Measurements from ENCODE around the gene PAQR3.
"Not testable (repeated sequence)": the region's sequence is repeated elsewhere in the genome, so short reads cannot be mapped to it uniquely, and the experiment has no call there.

Gene PAQR3

DNA sequence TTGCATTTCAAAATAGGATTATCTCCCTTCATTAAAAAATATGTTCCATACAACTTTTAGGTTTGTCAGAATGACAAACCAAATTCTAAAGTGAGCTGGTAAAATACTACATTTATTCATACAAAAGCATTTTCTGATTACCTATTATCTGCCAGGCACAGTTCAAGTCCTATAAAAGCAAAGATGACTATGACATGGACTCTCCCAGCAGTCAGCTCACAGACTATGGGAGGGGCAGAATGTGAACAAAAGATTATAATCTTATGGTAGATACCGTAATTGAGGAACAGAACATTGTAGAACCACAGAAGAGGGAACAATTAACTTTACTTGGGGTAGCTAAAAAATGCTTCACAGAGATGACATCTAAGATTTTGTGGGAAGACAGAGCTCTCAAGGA lies 12.4 kb downstream of the PAQR3 start:
- no peak for DNase-seq

- no peak for DNase-seq
Observed at GRCh38 chr4:78923464-78924312, 15.6 kb downstream of the PAQR3 start.

DNA sequence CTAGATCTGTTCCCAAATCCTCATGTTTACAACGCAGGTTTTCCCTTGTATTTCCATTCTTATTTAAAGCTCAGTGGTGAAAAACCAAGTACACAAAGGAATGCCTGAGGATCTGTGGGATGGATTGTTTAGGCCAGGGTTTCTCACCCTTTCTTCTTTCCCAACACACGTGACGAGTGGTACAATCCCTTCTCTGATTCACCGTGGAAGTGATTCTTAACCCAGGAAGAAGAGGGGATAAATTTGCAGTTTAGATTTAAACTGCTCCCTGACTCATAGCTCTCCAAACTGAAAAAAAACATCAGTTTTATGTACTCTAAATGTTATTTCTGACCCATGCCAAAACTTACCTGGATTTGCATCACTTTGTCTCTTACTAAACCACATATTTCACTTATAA lies 17.0 kb downstream of the PAQR3 start:
- no peak for DNase-seq

- DNase-seq, result no peak
Observed at GRCh38 chr4:78910612-78911011, 28.6 kb downstream of the PAQR3 start.

- DNase-seq, result not testable (repeated sequence)
Observed at GRCh38 chr4:78908974-78909373, 30.3 kb downstream of the PAQR3 start.

GRCh38 chr4:78907638-78908037 lies 31.6 kb downstream of the PAQR3 start:
- no peak for DNase-seq

GRCh38 chr4:78904143-78904542 lies 35.1 kb downstream of the PAQR3 start:
- DNase-seq, result no peak

GRCh38 chr4:78902298-78902697 lies 36.9 kb downstream of the PAQR3 start:
- DNase-seq, result no peak

- DNase-seq, result no peak
Observed at GRCh38 chr4:78901882-78902281, 37.4 kb downstream of the PAQR3 start.

- DNase-seq, result no peak
Observed at GRCh38 chr4:78899302-78899701, 39.9 kb downstream of the PAQR3 start.

DNA sequence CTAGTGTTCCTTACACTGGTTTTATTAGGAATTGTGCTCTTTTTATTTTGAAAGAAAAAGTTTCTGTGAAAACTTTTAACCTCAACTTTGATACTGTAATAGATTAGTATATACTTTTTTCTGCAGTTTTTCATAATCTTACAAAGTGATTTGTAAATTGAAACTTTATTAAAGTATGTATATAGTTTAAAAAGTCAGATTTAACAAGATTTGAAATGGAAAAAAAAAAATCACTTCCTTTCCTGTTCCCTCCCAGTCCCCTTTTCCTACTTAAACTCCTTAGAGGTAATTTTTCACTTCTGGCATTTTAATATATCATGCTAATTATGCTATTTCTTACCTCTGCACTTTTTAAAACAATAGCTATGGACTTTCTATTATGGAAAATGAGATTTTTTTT lies 49.3 kb downstream of the PAQR3 start:
- no peak for DNase-seq

DNA sequence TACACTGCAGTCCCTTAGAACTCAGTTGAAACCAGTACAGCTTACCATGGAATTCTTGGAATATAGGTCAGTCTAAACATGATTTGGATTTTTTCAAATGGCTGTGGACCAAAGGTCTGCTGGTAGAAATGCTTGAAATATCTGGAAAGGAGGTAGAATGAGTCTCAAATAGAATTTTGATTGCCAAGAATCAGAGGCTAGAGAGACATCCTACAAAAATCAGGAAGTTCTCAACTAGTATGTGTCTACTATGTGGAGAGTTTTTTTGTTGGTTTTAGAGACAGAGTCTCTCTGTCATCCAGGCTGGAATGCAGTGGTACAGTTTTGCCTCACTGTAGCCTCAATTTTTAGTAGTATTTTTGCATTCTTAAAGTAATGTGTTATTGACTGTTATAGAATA lies 53.6 kb downstream of the PAQR3 start:
- DNase-seq, result no peak

DNA sequence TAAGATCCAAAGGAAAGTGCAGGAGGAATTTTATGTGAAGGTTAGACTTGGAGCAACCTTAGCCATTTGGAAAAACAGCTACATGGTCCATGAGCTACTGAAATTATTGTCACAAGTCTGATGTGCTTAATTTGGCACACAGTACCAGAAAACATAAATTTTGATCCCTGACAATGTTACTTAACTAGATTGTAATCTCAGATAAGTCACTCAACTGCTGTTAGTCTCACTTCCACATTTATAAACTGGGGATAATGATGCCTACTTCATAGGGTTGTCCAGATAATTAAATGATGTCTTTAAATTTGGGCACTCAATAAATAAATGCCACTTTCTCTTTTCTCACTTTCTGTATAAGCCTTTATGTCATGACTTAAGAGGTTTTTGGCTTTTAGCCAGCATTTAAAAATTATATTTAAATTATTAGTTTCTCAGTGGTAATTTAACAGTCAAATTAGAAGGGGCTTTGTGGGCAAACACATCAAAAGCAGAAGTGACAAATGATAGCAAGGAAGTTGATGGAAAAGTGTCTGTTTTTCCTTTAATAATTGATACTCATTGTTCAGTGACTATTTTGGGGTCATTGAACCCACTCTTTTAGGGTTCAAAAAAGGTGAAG lies 58.3 kb downstream of the PAQR3 start:
- DNase-seq, result peak in 1 of 2 experiments; percentile 28

- DNase-seq, result no peak
Observed at GRCh38 chr4:78878031-78878430, 61.2 kb downstream of the PAQR3 start.

- DNase-seq, result no peak
Observed at GRCh38 chr4:78876568-78877320, 62.5 kb downstream of the PAQR3 start.

DNA sequence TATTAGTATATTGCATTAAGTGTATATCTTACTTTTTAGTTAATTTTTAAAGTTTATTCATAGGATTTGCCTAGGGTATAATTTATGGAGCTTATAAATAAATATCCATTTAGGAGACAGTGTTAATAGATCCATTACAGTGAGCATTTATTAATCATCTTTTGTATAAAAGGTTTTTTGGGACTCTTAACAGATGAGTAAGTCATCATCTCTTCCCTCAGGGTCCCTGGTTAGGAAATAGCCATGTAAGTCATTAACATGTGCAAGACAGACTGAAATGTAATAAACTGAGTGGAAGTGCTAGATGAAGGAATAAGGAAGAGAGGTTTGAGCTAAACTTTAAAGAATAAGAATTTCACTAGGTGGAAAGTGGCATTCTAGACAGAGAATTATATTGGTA lies 69.2 kb downstream of the PAQR3 start:
- no peak for DNase-seq

DNA sequence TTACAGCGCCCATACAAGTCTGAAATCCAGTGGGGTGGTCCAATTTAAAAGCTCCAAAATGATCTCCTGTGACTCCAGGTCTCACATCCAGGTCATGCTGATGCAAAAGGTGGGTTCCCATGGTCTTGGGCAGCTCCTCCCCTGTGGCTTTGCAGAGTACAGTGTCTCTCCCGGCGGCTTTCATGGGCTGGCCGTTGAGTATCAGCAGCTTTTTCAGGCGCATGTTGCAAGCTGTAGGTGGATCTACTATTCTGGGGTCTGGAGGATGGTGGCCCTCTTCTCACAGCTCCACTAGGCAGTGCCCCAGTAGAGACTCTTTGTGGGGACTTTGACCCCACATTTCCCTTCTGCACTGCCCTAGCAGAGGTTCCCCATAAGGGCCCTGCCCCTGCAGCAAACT lies 70.5 kb downstream of the PAQR3 start:
- not testable (repeated sequence) for DNase-seq

DNA sequence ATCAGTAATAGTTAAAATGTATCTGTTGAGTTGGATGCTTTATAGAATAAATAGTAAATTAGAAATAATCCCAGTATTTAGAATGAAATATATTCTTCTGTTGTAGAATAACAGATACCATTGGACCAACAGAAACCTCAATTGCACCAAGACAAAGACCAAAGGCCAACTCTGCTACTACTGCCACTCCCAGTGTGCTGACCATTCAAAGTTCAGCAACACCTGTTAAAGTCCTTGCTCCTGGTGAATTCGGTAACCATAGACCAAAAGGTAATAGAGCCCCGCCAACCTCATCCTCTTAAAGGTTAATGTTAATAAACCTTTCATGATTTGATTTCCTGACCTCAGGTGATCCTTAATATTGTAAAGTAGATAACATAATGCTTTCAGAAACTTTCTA lies 73.8 kb downstream of the PAQR3 start:
- DNase-seq, result no peak

DNA sequence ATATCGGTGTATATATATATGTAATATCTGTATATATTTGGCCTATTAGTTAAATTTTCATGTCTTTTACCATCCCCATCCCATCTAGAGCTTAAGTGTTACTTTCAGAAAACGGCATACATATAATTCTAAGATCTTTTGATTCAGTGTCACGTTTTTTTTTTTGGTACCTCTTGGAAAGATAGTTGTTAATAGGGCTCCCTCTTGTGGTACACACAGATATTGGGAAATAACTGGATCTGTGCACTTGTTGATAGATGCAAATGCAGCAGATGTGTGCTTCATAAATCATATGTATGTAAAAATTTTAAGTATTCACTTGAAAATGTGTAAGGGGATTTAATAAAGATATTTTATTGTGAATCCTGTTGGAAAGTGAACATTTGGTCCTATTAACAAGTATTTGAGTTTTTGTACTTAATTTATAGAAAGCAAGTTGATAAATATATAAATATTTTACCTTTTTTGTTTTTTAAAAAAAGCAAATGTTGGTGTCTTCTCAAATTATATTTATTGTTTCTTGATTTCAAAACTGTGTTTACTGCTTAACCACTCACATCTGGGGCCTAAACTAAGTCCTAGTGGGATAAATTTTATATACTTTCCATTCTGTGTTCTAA lies 74.7 kb downstream of the PAQR3 start:
- peak; percentile 48 to 73 for DNase-seq

DNA sequence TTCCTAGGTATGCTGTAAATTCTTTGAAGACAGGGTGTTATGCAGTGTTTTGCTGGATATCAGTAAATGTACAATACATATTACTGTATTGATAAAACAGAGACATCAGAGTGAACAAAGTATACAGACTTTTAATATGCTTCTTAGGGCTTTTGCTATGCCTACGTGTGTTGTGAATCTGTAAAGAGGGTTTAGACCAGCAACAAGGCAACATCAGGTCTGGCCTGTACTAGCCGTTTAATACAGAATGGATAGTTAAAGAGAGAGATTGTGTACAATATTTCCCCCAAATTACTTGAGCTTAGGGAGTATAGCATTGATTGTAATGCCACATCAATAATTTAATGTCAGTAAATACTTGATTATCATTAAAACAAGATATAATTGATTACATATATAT lies 75.2 kb downstream of the PAQR3 start:
- DNase-seq, result no peak

- DNase-seq, result no peak
Observed at GRCh38 chr4:78863254-78863869, 75.9 kb downstream of the PAQR3 start.

DNA sequence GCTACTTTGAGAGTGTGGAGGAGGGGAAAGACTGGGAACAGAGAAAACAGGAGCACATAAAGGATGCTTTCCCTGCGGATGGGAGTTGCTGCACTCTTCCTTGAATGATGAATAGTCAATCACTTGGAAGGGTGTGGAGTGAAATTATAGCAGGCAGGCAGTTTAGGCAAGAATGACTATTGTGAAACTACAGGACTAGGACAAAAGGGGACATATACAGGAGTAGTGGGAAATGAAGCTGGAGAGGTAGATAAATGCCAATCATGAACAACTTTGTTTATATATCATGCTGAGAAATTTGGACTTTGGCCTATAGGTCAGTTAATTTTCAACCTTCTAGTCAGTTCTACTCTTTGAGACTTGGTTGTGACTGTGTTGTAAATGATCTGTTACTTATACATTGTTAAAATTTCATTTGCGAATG lies 76.9 kb downstream of the PAQR3 start:
- peak in 1 of 2 experiments; percentile 8 for DNase-seq
